Fibroblast of pulmonary artery (primary cell): ENCODE data around the gene SPACA4.
A peak's percentile ranks its signal among the peaks of the same experiment; 100 is the strongest.

ENCODE experiments used
- DNase-seq: peaks from one replicate; pipeline ENCODE4 v3.0.0-alpha.2; 2010; ENCODE audit warnings: low read depth
- H3K4me3 ChIP-seq: replicated peaks from 2 replicates; pipeline ENCODE4 v1.5.1; 2011; ENCODE audit warnings: low read depth, mild to moderate bottlenecking, control low read depth, low read length, moderate library complexity
- CTCF ChIP-seq: IDR thresholded peaks from 2 replicates; pipeline ENCODE4 v1.5.1; 2011; ENCODE audit warnings: mild to moderate bottlenecking, control low read depth, low read length, inconsistent platforms; ENCODE audit errors: missing control alignments

The SPACA4 gene

GRCh38 chr19:48635263-48635965, 28.9 kb downstream of the SPACA4 start:
- peak overlapping the region; percentile 60 for H3K4me3 ChIP-seq
- DNase-seq, result peak; percentile 37
- TF ChIP-seq CTCF, result no peak

GRCh38 chr19:48635966-48636858, 29.7 kb downstream of the SPACA4 start:
- peak overlapping the region; percentile 60 for H3K4me3 ChIP-seq
- no peak for TF ChIP-seq CTCF
- no peak for DNase-seq

GRCh38 chr19:48636859-48637448, 30.4 kb downstream of the SPACA4 start, which contains the start of gene DBP:
TSS of gene DBP (minus strand) at chr19:48637379. CDS start at chr19:48636994, 385 bp downstream.
- no peak for DNase-seq
- H3K4me3 ChIP-seq, result peak within 1 kb of the TSS; percentile 60
- TF ChIP-seq CTCF, result no peak

- TF ChIP-seq CTCF, result no peak
- peak; percentile 100 for DNase-seq
- peak overlapping the region; percentile 60 for H3K4me3 ChIP-seq
These were observed 31.0 kb downstream of the SPACA4 start for GRCh38 chr19:48637449-48637947.

- TF ChIP-seq CTCF, result peak; percentile 3
- DNase-seq, result peak; percentile 98
- peak overlapping the region; percentile 60 for H3K4me3 ChIP-seq
These were observed 31.6 kb downstream of the SPACA4 start for GRCh38 chr19:48637948-48638830.

- TF ChIP-seq CTCF, result no peak
- H3K4me3 ChIP-seq, result no peak overlapping the region
- DNase-seq, result no peak
These were observed 32.4 kb downstream of the SPACA4 start for GRCh38 chr19:48638831-48639381.
